A549 (cell line): Measurements from ENCODE around the gene WNT11.

ENCODE experiments used
- CBX8 ChIP-seq: fragments of 200-600 bp; sonication (generic); IDR thresholded peaks from 2 replicates; pipeline ENCODE4 v1.6.1; 2016
- CEBPB ChIP-seq, 2 experiments: fragments of >200 bp in 1 of 2; sonication (Bioruptor Twin) in 1 of 2; formaldehyde crosslinking in 1 of 2; IDR thresholded peaks; 2 replicates each; pipeline ENCODE4 v1.6.1; 2012 to 2016
- NR3C1 ChIP-seq: fragments of >200 bp; sonication (Bioruptor Twin); formaldehyde crosslinking; IDR thresholded peaks from 3 replicates; pipeline ENCODE4 v1.6.1; 2017
- POLR2A ChIP-seq: IDR thresholded peaks from 2 replicates; pipeline ENCODE4 v1.6.1; 2012; ENCODE audit warnings: mild to moderate bottlenecking, low read length
- RAD21 ChIP-seq, 2 experiments: fragments of >200 bp in 1 of 2; sonication (Bioruptor Twin) in 1 of 2; formaldehyde crosslinking in 1 of 2; IDR thresholded peaks in 1 of 2; conservative IDR thresholded peaks in 1 of 2; 2 replicates in 1 of 2; 3 replicates in 1 of 2; pipeline ENCODE4 v1.6.1; 2012 to 2018; ENCODE audit warnings: inconsistent platforms in 1 of 2
- RARB ChIP-seq: fragments of 250-450 bp; sonication (Bioruptor Pico); IDR thresholded peaks from 2 replicates; pipeline ENCODE4 v1.8.0; 2021; ENCODE audit warnings: mild to moderate bottlenecking, moderate library complexity
- RFX5 ChIP-seq: fragments of 450-650 bp; IDR thresholded peaks from 2 replicates; pipeline ENCODE4 v1.7.1; 2014; ENCODE audit warnings: antibody characterized with exemption, mild to moderate bottlenecking, moderate library complexity
- RNF2 ChIP-seq: fragments of 200-600 bp; sonication (generic); IDR thresholded peaks from 2 replicates; pipeline ENCODE4 v1.6.1; 2016; ENCODE audit warnings: low read depth, mild to moderate bottlenecking, antibody characterized with exemption, moderate library complexity, borderline replicate concordance
- TF ChIP-seq, protein P1 (sequence below): fragments of 250-450 bp; sonication (Bioruptor Pico); IDR thresholded peaks from 2 replicates; pipeline ENCODE4 v1.5.0; 2021; ENCODE audit warnings: mild to moderate bottlenecking, moderate library complexity, borderline replicate concordance
- TF ChIP-seq, protein P2 (sequence below): fragments of 200-600 bp; sonication (generic); IDR thresholded peaks from 2 replicates; pipeline ENCODE4 v1.6.1; 2016; ENCODE audit warnings: antibody characterized with exemption, mild to moderate bottlenecking, moderate library complexity
- TF ChIP-seq, protein P3 (sequence below): fragments of >200 bp; sonication (Bioruptor Twin); formaldehyde crosslinking; IDR thresholded peaks from 3 replicates; pipeline ENCODE4 v1.5.1; 2016
- TF ChIP-seq, protein P4 (sequence below): fragments of 150-350 bp; IDR thresholded peaks from 2 replicates; pipeline ENCODE4 v1.6.1; 2014; ENCODE audit warnings: low read depth, mild to moderate bottlenecking, low read length

DNA sequence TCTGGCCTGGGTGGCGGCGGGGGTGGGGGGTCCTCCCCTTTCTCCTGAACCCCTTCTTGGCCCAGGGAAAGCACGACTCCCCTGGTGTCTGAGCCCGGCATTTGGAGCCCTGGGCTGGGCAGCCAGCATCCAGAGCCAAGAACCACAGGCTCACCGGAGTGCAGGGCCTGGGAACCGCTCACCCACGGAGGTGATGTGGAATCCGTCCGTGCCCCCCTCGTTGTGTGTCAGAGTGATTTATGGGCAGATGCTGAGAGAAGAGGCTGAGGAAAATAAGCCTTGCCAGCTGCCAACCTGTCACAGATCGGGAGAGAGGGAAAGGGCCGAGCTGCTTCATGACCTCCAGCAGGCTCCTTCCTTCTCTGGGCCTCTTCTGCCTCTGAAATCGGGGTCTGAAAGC, 33.7 kb downstream of the WNT11 start:
- no peak for TF ChIP-seq CEBPB (IDR thresholded peaks at IDR 0.05)
- TF ChIP-seq RAD21 (conservative IDR thresholded peaks at IDR 0.05 in 1 of 2, IDR thresholded peaks at IDR 0.05 in 1 of 2), result no peak
- TF ChIP-seq RNF2, result no peak
- TF ChIP-seq POLR2A, result no peak
- TF ChIP-seq CBX8, result no peak
- no peak for TF ChIP-seq RFX5
- TF ChIP-seq, protein P1, sequence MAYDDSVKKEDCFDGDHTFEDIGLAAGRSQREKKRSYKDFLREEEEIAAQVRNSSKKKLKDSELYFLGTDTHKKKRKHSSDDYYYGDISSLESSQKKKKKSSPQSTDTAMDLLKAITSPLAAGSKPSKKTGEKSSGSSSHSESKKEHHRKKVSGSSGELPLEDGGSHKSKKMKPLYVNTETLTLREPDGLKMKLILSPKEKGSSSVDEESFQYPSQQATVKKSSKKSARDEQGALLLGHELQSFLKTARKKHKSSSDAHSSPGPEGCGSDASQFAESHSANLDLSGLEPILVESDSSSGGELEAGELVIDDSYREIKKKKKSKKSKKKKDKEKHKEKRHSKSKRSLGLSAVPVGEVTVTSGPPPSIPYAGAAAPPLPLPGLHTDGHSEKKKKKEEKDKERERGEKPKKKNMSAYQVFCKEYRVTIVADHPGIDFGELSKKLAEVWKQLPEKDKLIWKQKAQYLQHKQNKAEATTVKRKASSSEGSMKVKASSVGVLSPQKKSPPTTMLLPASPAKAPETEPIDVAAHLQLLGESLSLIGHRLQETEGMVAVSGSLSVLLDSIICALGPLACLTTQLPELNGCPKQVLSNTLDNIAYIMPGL, result no peak
- TF ChIP-seq, protein P2, sequence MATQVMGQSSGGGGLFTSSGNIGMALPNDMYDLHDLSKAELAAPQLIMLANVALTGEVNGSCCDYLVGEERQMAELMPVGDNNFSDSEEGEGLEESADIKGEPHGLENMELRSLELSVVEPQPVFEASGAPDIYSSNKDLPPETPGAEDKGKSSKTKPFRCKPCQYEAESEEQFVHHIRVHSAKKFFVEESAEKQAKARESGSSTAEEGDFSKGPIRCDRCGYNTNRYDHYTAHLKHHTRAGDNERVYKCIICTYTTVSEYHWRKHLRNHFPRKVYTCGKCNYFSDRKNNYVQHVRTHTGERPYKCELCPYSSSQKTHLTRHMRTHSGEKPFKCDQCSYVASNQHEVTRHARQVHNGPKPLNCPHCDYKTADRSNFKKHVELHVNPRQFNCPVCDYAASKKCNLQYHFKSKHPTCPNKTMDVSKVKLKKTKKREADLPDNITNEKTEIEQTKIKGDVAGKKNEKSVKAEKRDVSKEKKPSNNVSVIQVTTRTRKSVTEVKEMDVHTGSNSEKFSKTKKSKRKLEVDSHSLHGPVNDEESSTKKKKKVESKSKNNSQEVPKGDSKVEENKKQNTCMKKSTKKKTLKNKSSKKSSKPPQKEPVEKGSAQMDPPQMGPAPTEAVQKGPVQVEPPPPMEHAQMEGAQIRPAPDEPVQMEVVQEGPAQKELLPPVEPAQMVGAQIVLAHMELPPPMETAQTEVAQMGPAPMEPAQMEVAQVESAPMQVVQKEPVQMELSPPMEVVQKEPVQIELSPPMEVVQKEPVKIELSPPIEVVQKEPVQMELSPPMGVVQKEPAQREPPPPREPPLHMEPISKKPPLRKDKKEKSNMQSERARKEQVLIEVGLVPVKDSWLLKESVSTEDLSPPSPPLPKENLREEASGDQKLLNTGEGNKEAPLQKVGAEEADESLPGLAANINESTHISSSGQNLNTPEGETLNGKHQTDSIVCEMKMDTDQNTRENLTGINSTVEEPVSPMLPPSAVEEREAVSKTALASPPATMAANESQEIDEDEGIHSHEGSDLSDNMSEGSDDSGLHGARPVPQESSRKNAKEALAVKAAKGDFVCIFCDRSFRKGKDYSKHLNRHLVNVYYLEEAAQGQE, result no peak
- no peak for TF ChIP-seq NR3C1
- TF ChIP-seq, protein P3, sequence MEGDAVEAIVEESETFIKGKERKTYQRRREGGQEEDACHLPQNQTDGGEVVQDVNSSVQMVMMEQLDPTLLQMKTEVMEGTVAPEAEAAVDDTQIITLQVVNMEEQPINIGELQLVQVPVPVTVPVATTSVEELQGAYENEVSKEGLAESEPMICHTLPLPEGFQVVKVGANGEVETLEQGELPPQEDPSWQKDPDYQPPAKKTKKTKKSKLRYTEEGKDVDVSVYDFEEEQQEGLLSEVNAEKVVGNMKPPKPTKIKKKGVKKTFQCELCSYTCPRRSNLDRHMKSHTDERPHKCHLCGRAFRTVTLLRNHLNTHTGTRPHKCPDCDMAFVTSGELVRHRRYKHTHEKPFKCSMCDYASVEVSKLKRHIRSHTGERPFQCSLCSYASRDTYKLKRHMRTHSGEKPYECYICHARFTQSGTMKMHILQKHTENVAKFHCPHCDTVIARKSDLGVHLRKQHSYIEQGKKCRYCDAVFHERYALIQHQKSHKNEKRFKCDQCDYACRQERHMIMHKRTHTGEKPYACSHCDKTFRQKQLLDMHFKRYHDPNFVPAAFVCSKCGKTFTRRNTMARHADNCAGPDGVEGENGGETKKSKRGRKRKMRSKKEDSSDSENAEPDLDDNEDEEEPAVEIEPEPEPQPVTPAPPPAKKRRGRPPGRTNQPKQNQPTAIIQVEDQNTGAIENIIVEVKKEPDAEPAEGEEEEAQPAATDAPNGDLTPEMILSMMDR, result no peak
- no peak for TF ChIP-seq RARB (CRISPR knock-in tag)
- TF ChIP-seq, protein P4, sequence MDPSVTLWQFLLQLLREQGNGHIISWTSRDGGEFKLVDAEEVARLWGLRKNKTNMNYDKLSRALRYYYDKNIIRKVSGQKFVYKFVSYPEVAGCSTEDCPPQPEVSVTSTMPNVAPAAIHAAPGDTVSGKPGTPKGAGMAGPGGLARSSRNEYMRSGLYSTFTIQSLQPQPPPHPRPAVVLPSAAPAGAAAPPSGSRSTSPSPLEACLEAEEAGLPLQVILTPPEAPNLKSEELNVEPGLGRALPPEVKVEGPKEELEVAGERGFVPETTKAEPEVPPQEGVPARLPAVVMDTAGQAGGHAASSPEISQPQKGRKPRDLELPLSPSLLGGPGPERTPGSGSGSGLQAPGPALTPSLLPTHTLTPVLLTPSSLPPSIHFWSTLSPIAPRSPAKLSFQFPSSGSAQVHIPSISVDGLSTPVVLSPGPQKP, result no peak
